RWPE1 (cell line): ENCODE data around the gene PLCH1.

Experiments
- CTCF ChIA-PET: fragments of 350-600 bp; sonication (Branson Sonifier 250); formaldehyde crosslinking; extraction: SDS; loops from one replicate; lab custom pipeline; 2021; lab: Yijun Ruan, JAX
- POLR2A ChIA-PET: fragments of 400-600 bp; formaldehyde crosslinking; extraction: SDS; loops from one replicate; lab custom pipeline; 2020; ENCODE audit warnings: antibody characterized with exemption; ENCODE audit not compliant: low non-redundant PET; lab: Yijun Ruan, JAX
- DNase-seq: peaks from one replicate; pipeline ENCODE4 v3.0.0; 2012; ENCODE audit warnings: low spot score
- H3K27ac ChIP-seq: fragments of 450-650 bp; 2 replicates; pipeline ENCODE4 v1.5.1; 2017
- TF ChIP-seq, protein P1 (sequence below): fragments of 450-650 bp; conservative IDR thresholded peaks from 2 replicates; pipeline ENCODE4 v1.5.1; 2017; ENCODE audit warnings: low read depth, mild to moderate bottlenecking

The PLCH1 gene

DNA sequence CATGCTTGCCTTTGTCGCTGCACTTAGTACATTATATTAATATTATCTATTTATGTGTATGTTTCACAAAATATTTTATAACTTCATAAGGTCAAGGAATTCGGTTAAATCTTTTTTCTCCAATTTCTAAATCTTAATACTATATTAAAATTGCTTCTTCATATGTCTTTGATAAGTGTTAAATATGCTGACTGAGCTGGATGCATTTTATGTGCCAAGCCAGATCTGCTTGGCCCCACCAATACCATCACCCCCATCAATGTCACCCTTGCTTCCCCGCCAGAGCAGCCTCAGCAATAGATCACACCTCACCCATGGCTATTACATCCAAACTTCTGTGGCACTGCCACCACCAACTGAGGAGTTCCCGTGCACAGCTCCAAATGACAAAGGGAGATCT is 287.3 kb downstream of the PLCH1 start:
- no peak overlapping the region for H3K27ac ChIP-seq
- CTCF ChIA-PET, result no interaction called here
- TF ChIP-seq, protein P1, sequence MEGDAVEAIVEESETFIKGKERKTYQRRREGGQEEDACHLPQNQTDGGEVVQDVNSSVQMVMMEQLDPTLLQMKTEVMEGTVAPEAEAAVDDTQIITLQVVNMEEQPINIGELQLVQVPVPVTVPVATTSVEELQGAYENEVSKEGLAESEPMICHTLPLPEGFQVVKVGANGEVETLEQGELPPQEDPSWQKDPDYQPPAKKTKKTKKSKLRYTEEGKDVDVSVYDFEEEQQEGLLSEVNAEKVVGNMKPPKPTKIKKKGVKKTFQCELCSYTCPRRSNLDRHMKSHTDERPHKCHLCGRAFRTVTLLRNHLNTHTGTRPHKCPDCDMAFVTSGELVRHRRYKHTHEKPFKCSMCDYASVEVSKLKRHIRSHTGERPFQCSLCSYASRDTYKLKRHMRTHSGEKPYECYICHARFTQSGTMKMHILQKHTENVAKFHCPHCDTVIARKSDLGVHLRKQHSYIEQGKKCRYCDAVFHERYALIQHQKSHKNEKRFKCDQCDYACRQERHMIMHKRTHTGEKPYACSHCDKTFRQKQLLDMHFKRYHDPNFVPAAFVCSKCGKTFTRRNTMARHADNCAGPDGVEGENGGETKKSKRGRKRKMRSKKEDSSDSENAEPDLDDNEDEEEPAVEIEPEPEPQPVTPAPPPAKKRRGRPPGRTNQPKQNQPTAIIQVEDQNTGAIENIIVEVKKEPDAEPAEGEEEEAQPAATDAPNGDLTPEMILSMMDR, result no peak
- POLR2A ChIA-PET, result no interaction called here
- DNase-seq, result no peak

- POLR2A ChIA-PET, result no interaction called here
- no peak overlapping the region for H3K27ac ChIP-seq
- TF ChIP-seq, protein P1, result no peak
- CTCF ChIA-PET, result no interaction called here
- DNase-seq, result no peak
Observed at GRCh38 chr3:155455765-155456164, 289.1 kb downstream of the PLCH1 start.

DNA sequence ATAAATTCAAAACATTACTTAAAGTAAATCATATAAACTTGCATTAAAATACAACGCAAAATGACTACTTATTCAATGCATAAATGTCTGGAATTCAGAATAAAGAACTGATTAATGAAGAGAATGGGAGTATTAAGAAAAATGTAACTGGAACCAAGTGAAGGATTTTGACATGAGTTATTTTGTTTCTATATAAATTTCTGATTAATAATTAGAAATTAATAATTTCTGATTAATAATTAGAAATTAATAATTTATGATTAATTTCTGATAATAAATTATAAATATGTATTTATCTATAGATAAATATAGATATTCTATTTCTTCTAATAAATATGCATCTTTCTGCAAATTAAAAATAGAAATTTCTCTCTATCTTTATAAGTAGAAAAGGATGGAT is 291.4 kb downstream of the PLCH1 start:
- TF ChIP-seq, protein P1, result no peak
- no peak for DNase-seq
- CTCF ChIA-PET, result no interaction called here
- POLR2A ChIA-PET, result no interaction called here
- no peak overlapping the region for H3K27ac ChIP-seq

- DNase-seq, result no peak
Observed at GRCh38 chr3:155449613-155450267, 295.1 kb downstream of the PLCH1 start.

GRCh38 chr3:155448531-155448930 is 296.3 kb downstream of the PLCH1 start:
- TF ChIP-seq, protein P1, result no peak
- CTCF ChIA-PET, result interaction anchor here (0.6 kb wide), 2 partner anchors 372 to 771 kb away, joined by 3 read pairs; no protein-coding TSS in a partner anchor

More at GRCh38 chr3:155449613-155450267, 295.1 kb downstream of the PLCH1 start:
- no peak overlapping the region for H3K27ac ChIP-seq
- ChIA-PET CTCF (no interaction called here), POLR2A (no interaction called here)
- TF ChIP-seq, protein P1, result no peak

DNA sequence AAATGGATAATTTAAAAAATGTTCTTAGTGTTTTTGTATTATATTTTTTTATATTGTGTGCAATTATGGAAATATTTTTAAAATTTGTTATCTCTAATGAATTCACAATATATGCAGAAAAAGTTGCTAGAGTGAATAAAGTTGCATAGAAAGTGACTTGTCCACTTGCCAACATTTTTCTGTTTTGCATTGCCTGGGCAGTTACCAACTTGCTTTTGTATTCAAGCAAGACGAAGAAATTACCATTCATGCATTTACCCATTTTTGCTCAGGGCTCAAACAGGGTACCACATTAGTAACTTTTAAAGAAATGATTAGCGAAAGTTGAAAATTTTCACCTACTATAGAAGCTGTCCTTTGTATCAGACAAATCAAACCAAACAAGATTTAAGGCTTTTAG is 298.5 kb downstream of the PLCH1 start:
- H3K27ac ChIP-seq, result no peak overlapping the region
- no peak for DNase-seq
- ChIA-PET POLR2A (no interaction called here), CTCF (interaction anchor here (0.7 kb wide), 1 partner anchor 42 kb away, joined by 3 read pairs; no protein-coding TSS in a partner anchor)
- TF ChIP-seq, protein P1, result no peak

More at GRCh38 chr3:155448531-155448930, 296.3 kb downstream of the PLCH1 start:
- DNase-seq, result no peak
- POLR2A ChIA-PET, result no interaction called here
- no peak overlapping the region for H3K27ac ChIP-seq
